Stimulated activated CD8-positive, alpha-beta memory T cell treated with anti-CD3 and anti-CD28 coated beads, Interleukin-12 subunit alpha, Interleukin-12 subunit beta, amount 100 ng/mL, for 1 hour (primary cell): Measurements from ENCODE around the gene TAS1R2.
"Not testable (repeated sequence)": the region's sequence is repeated elsewhere in the genome, so short reads cannot be mapped to it uniquely, and the experiment has no call there.

Experiments used
- DNase-seq: peaks from one replicate; pipeline ENCODE4 v3.0.0-alpha.2; 2020; ENCODE audit warnings: low read depth

TAS1R2 gene

GRCh38 chr1:18859560-18859959 is at the start of gene TAS1R2:
Gene TAS1R2 (minus strand): TSS chr1:18859660. CDS start chr1:18859660, 0 bp downstream.
- DNase-seq, result no peak

- DNase-seq, result no peak
Observed at GRCh38 chr1:18907917-18908845, 48.7 kb upstream of the TAS1R2 start.

- DNase-seq, result no peak
Observed at GRCh38 chr1:18907021-18907916, 47.8 kb upstream of the TAS1R2 start.

GRCh38 chr1:18903291-18903756 is 43.9 kb upstream of the TAS1R2 start:
- DNase-seq, result no peak

- DNase-seq, result peak; percentile 88
Observed at GRCh38 chr1:18902523-18903290, 43.2 kb upstream of the TAS1R2 start, which contains the start of gene ALDH4A1. Gene ALDH4A1 (minus strand): TSS chr1:18902555. CDS start chr1:18902523, 32 bp downstream.

- no peak for DNase-seq
Observed at GRCh38 chr1:18901952-18902522, 42.6 kb upstream of the TAS1R2 start.

- DNase-seq, result no peak
Observed at GRCh38 chr1:18901147-18901951, 41.9 kb upstream of the TAS1R2 start.

- DNase-seq, result no peak
Observed at GRCh38 chr1:18900303-18900841, 40.9 kb upstream of the TAS1R2 start.

GRCh38 chr1:18899363-18900049 is 40.0 kb upstream of the TAS1R2 start:
- DNase-seq, result no peak

GRCh38 chr1:18898567-18898966 is 39.1 kb upstream of the TAS1R2 start:
- DNase-seq, result no peak

- DNase-seq, result no peak
Observed at GRCh38 chr1:18895317-18895716, 35.9 kb upstream of the TAS1R2 start.

- no peak for DNase-seq
Observed at GRCh38 chr1:18893120-18893519, 33.7 kb upstream of the TAS1R2 start.

GRCh38 chr1:18891858-18892257 is 32.4 kb upstream of the TAS1R2 start:
- DNase-seq, result not testable (repeated sequence)

- DNase-seq, result no peak
Observed at GRCh38 chr1:18891426-18891780, 31.9 kb upstream of the TAS1R2 start.

- no peak for DNase-seq
Observed at GRCh38 chr1:18890706-18891425, 31.4 kb upstream of the TAS1R2 start.

GRCh38 chr1:18886003-18886335 is 26.5 kb upstream of the TAS1R2 start:
- DNase-seq, result no peak

- no peak for DNase-seq
Observed at GRCh38 chr1:18885311-18886002, 26.0 kb upstream of the TAS1R2 start.

GRCh38 chr1:18884727-18885126 is 25.3 kb upstream of the TAS1R2 start:
- no peak for DNase-seq

GRCh38 chr1:18884419-18884717 is 24.9 kb upstream of the TAS1R2 start:
- DNase-seq, result no peak
